Trophoblast cell (in vitro differentiated cells and primary cell): ENCODE data around the gene FASTK.

ENCODE experiments used
- DNase-seq, 2 donors: peaks; one replicate each; pipeline ENCODE4 v3.0.0-alpha.2; 2016
- H2AFZ ChIP-seq: 2 replicates; pipeline ENCODE4 v1.6.1; 2013; ENCODE audit warnings: low read length, moderate library complexity, mild to moderate bottlenecking; ENCODE audit not compliant: insufficient read depth, poor library complexity
- H2AK5ac ChIP-seq: 2 replicates; pipeline ENCODE4 v1.6.1; 2013; ENCODE audit warnings: mild to moderate bottlenecking, low read length
- H2BK120ac ChIP-seq: 2 replicates; pipeline ENCODE4 v1.6.1; 2013; ENCODE audit warnings: low read length, mild to moderate bottlenecking, moderate library complexity; ENCODE audit not compliant: insufficient read depth, poor library complexity
- H2BK12ac ChIP-seq: 2 replicates; pipeline ENCODE4 v1.6.1; 2013; ENCODE audit warnings: mild to moderate bottlenecking, low read length, moderate library complexity
- H2BK5ac ChIP-seq: 2 replicates; pipeline ENCODE4 v1.6.1; 2013; ENCODE audit warnings: low read length, low read depth, moderate library complexity, mild to moderate bottlenecking; ENCODE audit not compliant: poor library complexity
- H3K14ac ChIP-seq: 2 replicates; pipeline ENCODE4 v1.6.1; 2013; ENCODE audit warnings: mild to moderate bottlenecking, low read length
- H3K18ac ChIP-seq: 2 replicates; pipeline ENCODE4 v1.6.1; 2013; ENCODE audit warnings: mild to moderate bottlenecking, low read length
- H3K23ac ChIP-seq: 2 replicates; pipeline ENCODE4 v1.6.1; 2013; ENCODE audit warnings: low read length
- H3K27ac ChIP-seq: 2 replicates; pipeline ENCODE4 v1.5.1; 2013; ENCODE audit warnings: low read depth, mild to moderate bottlenecking, inconsistent platforms, low read length, moderate library complexity
- H3K27me3 ChIP-seq: 2 replicates; pipeline ENCODE4 v1.6.1; 2013; ENCODE audit warnings: inconsistent platforms, mild to moderate bottlenecking, low read length, moderate library complexity; ENCODE audit not compliant: insufficient read depth
- H3K36me3 ChIP-seq, 2 experiments: 1 replicate in 1 of 2; 2 replicates in 1 of 2; pipeline ENCODE4 v1.6.1; 2013; ENCODE audit warnings: low read length in 2 of 2, mild to moderate bottlenecking in 2 of 2, moderate library complexity in 1 of 2; ENCODE audit not compliant: insufficient read depth in 2 of 2, control insufficient read depth in 1 of 2
- H3K4ac ChIP-seq: 2 replicates; pipeline ENCODE4 v1.6.1; 2013; ENCODE audit warnings: low read depth, mild to moderate bottlenecking, low read length, moderate library complexity
- H3K4me1 ChIP-seq, 2 experiments: 1 replicate in 1 of 2; 2 replicates in 1 of 2; pipeline ENCODE4 v1.6.1; 2013; ENCODE audit warnings: low read length in 2 of 2, mild to moderate bottlenecking in 2 of 2, moderate library complexity in 1 of 2; ENCODE audit not compliant: insufficient read depth in 2 of 2, control insufficient read depth in 1 of 2
- H3K4me2 ChIP-seq: 2 replicates; pipeline ENCODE4 v1.6.1; 2013; ENCODE audit warnings: inconsistent platforms, mild to moderate bottlenecking, low read length, moderate library complexity
- H3K4me3 ChIP-seq: 2 replicates; pipeline ENCODE4 v1.5.1; 2013; ENCODE audit warnings: mild to moderate bottlenecking, low read depth, low read length, inconsistent platforms
- H3K79me1 ChIP-seq: one replicate; pipeline ENCODE4 v1.6.1; 2013; ENCODE audit warnings: low read length
- H3K79me2 ChIP-seq: 2 replicates; pipeline ENCODE4 v1.6.1; 2013; ENCODE audit warnings: low read length, mild to moderate bottlenecking; ENCODE audit not compliant: control insufficient read depth, insufficient read depth, poor library complexity
- H3K9ac ChIP-seq: 2 replicates; pipeline ENCODE4 v1.6.1; 2013; ENCODE audit warnings: mild to moderate bottlenecking, low read length
- H3K9me3 ChIP-seq: 2 replicates; pipeline ENCODE4 v1.6.1; 2013; ENCODE audit warnings: low read depth, mild to moderate bottlenecking, control low read depth, inconsistent platforms, low read length; ENCODE audit not compliant: insufficient read depth
- H4K12ac ChIP-seq: 2 replicates; pipeline ENCODE4 v1.6.1; 2013; ENCODE audit warnings: low read depth, mild to moderate bottlenecking, low read length, moderate library complexity
- H4K8ac ChIP-seq: 2 replicates; pipeline ENCODE4 v1.6.1; 2013; ENCODE audit warnings: low read depth, mild to moderate bottlenecking, low read length, moderate library complexity
- H4K91ac ChIP-seq: one replicate; pipeline ENCODE4 v1.6.1; 2013; ENCODE audit warnings: low read depth, mild to moderate bottlenecking, low read length, moderate library complexity
- WGBS: extraction: QIAGEN DNeasy Blood & Tissue Kit; methylation state at CpG from one replicate; pipeline ENCODE4 v1.1.7; 2013; ENCODE audit warnings: missing lambda C conversion rate; ENCODE audit not compliant: insufficient read length, insufficient coverage; ENCODE audit errors: extremely low coverage; 5-methylcytosine and 5-hydroxymethylcytosine counted together

FASTK gene

GRCh38 chr7:151089893-151090730, 9.5 kb upstream of the FASTK start:
- Histone ChIP-seq H2BK5ac (no peak overlapping the region), H3K14ac (peak overlapping the region; percentile 11), H2AK5ac (no peak overlapping the region), H3K36me3 (peaks cover 5 to 7% of the 10 kb centered on the region in 2 experiments), H3K4me1 (peaks cover 35 to 44% of the 10 kb centered on the region in 2 experiments), H2BK120ac (no peak overlapping the region), H3K27ac (peak overlapping the region; percentile 54), H4K8ac (peak overlapping the region; percentile 6), H3K23ac (no peak overlapping the region), H3K79me1 (peaks cover 25% of the 10 kb centered on the region), H3K79me2 (peaks cover 27% of the 10 kb centered on the region), H4K12ac (no peak overlapping the region), H3K18ac (peak overlapping the region; percentile 47), H3K4me3 (no peak overlapping the region), H3K9me3 (no peaks in the 10 kb centered on the region), H3K27me3 (no peaks in the 10 kb centered on the region), H3K4me2 (peak overlapping the region; percentile 23), H2AFZ (no peak overlapping the region), H4K91ac (peak overlapping the region; percentile 29), H2BK12ac (no peak overlapping the region), H3K9ac (no peak overlapping the region), H3K4ac (peak overlapping the region; percentile 80)
- no CpG with 5 or more reads among the region's 22 CpGs for WGBS
- no peak for DNase-seq

DNA sequence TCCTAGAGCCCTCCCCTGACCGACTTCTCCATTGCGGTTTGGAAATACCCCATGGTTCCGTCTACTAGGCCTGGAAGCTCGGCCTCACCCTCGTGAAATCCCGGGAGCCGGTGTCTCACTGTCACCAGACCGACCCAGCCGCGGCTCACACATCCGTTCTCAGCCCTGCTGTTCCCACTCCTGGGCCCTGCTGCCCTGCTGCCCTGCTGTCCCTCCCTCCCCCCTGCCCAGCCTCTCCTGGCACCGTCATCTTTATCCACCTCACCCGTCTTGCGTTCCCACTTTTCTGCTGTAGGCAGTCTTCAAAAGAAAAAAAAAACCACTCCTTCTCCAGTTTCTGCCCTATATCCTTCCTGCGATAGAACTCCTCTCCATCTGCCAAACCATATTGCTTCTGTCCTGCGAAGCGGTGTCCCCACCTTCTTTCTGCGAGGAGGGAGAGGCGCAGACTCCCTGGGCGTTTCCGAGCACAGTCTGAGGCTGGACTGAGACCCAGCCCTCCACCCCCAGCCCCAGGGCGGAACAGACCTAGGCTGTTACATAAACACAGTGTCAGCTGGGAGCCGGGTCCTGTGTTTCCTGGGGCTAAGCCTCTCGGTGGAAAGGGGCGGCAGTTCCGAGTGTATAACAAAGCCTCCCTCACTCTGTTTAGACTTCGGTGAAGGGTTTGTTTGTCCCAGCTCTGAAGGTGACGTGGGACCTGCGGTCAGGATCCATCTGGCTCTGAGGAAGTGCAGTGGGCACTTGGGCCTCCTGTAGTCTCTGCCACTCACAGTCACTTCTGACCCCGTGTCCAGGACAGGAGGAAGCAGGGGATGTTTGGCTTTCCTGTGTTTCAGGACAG, 8.5 kb upstream of the FASTK start:
- Histone ChIP-seq H2BK120ac (no peak overlapping the region), H3K18ac (peak overlapping the region; percentile 47), H4K91ac (peak overlapping the region; percentile 29), H3K14ac (peak overlapping the region; percentile 20), H3K4me1 (peaks cover 35 to 44% of the 10 kb centered on the region in 2 experiments), H3K4me2 (peak overlapping the region; percentile 21), H2AK5ac (peak overlapping the region; percentile 21), H3K27ac (peak overlapping the region; percentile 54), H2BK5ac (no peak overlapping the region), H3K4me3 (no peak overlapping the region), H3K36me3 (peaks cover 5 to 6% of the 10 kb centered on the region in 2 experiments), H2AFZ (no peak overlapping the region), H3K9me3 (no peaks in the 10 kb centered on the region), H3K79me2 (peaks cover 27% of the 10 kb centered on the region), H3K79me1 (peaks cover 25% of the 10 kb centered on the region), H3K23ac (no peak overlapping the region), H4K12ac (peak overlapping the region; percentile 13), H3K27me3 (no peaks in the 10 kb centered on the region), H3K9ac (no peak overlapping the region), H4K8ac (peak overlapping the region; percentile 6), H2BK12ac (peak overlapping the region; percentile 23), H3K4ac (peak overlapping the region; percentile 18)
- WGBS = no CpG with 5 or more reads among the region's 30 CpGs
- peak in 1 of 2 donors; percentile 44 for DNase-seq

GRCh38 chr7:151088019-151088855, 7.6 kb upstream of the FASTK start:
- no CpG with 5 or more reads among the region's 16 CpGs for WGBS
- H3K18ac ChIP-seq = peak overlapping the region; percentile 85
- peak overlapping the region; percentile 75 for H3K4me3 ChIP-seq
- no peak overlapping the region for H2BK120ac ChIP-seq
- H3K14ac ChIP-seq = peak overlapping the region; percentile 76
- peak overlapping the region; percentile 97 for H3K4me2 ChIP-seq
- peak overlapping the region; percentile 50 for H4K8ac ChIP-seq
- H3K9ac ChIP-seq = no peak overlapping the region
- H3K27me3 ChIP-seq = no peaks in the 10 kb centered on the region
- H3K4ac ChIP-seq = peak overlapping the region; percentile 87
- H3K79me1 ChIP-seq = peaks cover 27% of the 10 kb centered on the region
- no peak overlapping the region for H4K12ac ChIP-seq
- no peaks in the 10 kb centered on the region for H3K9me3 ChIP-seq
- DNase-seq = no peak
- H2AK5ac ChIP-seq = no peak overlapping the region
- peaks cover 0 to 4% of the 10 kb centered on the region in 2 experiments for H3K36me3 ChIP-seq
- H3K23ac ChIP-seq = no peak overlapping the region
- H3K27ac ChIP-seq = no peak overlapping the region
- H4K91ac ChIP-seq = peak overlapping the region; percentile 41
- peak overlapping the region; percentile 8 for H2AFZ ChIP-seq
- H3K4me1 ChIP-seq = peaks cover 37 to 48% of the 10 kb centered on the region in 2 experiments
- H3K79me2 ChIP-seq = peaks cover 23% of the 10 kb centered on the region
- peak overlapping the region; percentile 8 for H2BK12ac ChIP-seq
- H2BK5ac ChIP-seq = no peak overlapping the region
